GM18858 (cell line): ENCODE measurements around the gene DCTN3.
"Not testable (repeated sequence)": the region's sequence is repeated elsewhere in the genome, so short reads cannot be mapped to it uniquely, and the experiment has no call there.

Source experiments
- ATAC-seq: cut with Tn5 transposase; IDR thresholded peaks from one replicate; pipeline ENCODE4 v1.9.1; 2021; ENCODE audit not compliant: unreplicated experiment

Gene DCTN3

GRCh38 chr9:34647651-34648050 lies 27.4 kb upstream of the DCTN3 start:
- ATAC-seq, result no peak

- no peak for ATAC-seq
Measured at GRCh38 chr9:34647084-34647403, 26.7 kb upstream of the DCTN3 start.

- peak; percentile 73 for ATAC-seq
Measured at GRCh38 chr9:34646211-34647083, 26.2 kb upstream of the DCTN3 start, which contains the start of gene GALT. TSS of gene GALT (plus strand) at chr9:34646675. CDS start at chr9:34646705, 30 bp downstream.

- ATAC-seq, result no peak
Measured at GRCh38 chr9:34644766-34645314, 24.5 kb upstream of the DCTN3 start.

GRCh38 chr9:34642679-34643078 lies 22.4 kb upstream of the DCTN3 start:
- no peak for ATAC-seq

- not testable (repeated sequence) for ATAC-seq
Measured at GRCh38 chr9:34639322-34639721, 19.0 kb upstream of the DCTN3 start.

- ATAC-seq, result no peak
Measured at GRCh38 chr9:34638138-34638445, 17.8 kb upstream of the DCTN3 start.

GRCh38 chr9:34637356-34638137 lies 17.3 kb upstream of the DCTN3 start, which contains the start of gene SIGMAR1:
TSS of gene SIGMAR1 (minus strand) at chr9:34637787. CDS start at chr9:34637697, 90 bp downstream.
- peak; percentile 79 for ATAC-seq

GRCh38 chr9:34636791-34637355 lies 16.6 kb upstream of the DCTN3 start:
- ATAC-seq, result no peak

GRCh38 chr9:34635556-34635955 lies 15.3 kb upstream of the DCTN3 start:
- no peak for ATAC-seq

- ATAC-seq, result no peak
Measured at GRCh38 chr9:34634551-34635248, 14.4 kb upstream of the DCTN3 start.

- no peak for ATAC-seq
Measured at GRCh38 chr9:34633851-34634550, 13.7 kb upstream of the DCTN3 start.

- ATAC-seq, result no peak
Measured at GRCh38 chr9:34633166-34633565, 12.9 kb upstream of the DCTN3 start.

GRCh38 chr9:34630402-34631154 lies 10.3 kb upstream of the DCTN3 start:
- ATAC-seq, result no peak

GRCh38 chr9:34629491-34629808 lies 9.2 kb upstream of the DCTN3 start:
- ATAC-seq, result no peak

GRCh38 chr9:34628656-34629490 lies 8.6 kb upstream of the DCTN3 start, which contains the start of gene ARID3C:
TSS of gene ARID3C (minus strand) at chr9:34629066. CDS start at chr9:34628014, 1,052 bp downstream.
- no peak for ATAC-seq

GRCh38 chr9:34627716-34628655 lies 7.7 kb upstream of the DCTN3 start:
- no peak for ATAC-seq

GRCh38 chr9:34625186-34625486 lies 4.8 kb upstream of the DCTN3 start:
- no peak for ATAC-seq
